ENCODE measurements around the gene BRD3OS.
A peak's percentile ranks its signal among the peaks of the same experiment; 100 is the strongest.
"Not testable (repeated sequence)": the region's sequence is repeated elsewhere in the genome, so short reads cannot be mapped to it uniquely, and the experiment has no call there.

The BRD3OS gene

DNA sequence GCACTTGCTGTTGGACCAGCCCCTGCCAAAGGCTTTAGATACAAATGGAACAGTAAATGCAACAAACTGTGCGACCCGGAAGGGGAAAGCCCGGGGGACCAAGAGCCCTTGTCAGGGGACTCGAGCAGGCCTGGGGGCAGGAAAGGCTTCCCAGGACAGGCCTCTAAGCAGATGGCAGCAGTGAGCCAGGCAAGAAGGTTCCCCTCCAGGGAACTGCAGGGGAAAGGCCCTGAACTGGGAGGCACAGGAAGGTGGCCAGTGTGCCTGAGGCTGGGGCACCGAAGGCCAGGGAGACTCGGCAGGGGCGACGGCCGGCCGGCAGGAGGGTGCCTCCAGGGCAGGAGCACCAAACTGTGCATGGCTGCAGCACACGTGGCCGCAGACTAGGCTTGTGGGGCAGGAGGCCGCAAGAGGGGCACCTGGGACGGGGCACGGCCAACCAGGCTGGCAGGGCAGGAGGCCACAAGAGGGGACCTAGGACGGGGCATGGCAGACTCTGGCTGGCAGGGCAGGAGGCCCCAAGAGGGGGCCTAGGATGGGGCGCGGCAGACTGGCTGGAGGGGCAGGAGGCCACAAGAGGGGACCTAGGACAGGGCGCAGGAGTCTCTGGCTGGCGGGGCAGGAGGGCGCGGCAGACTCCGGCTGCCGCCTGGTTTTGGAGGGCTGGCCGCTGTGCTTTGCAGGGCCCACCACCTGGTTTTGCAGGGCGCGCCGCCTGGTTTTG lies 43.2 kb upstream of the BRD3OS start:
- no peak for DNase-seq (ENCODE audit: low spot score)
- H3K4me3 Mint-ChIP-seq = no peak overlapping the region
- no peaks in the 10 kb centered on the region for H3K27me3 Mint-ChIP-seq (ENCODE audit: low read depth)
- H3K4me1 Mint-ChIP-seq (ENCODE audit: low read depth) = no peaks in the 10 kb centered on the region
- H3K9me3 Mint-ChIP-seq = no peaks in the 10 kb centered on the region
- H3K27ac Mint-ChIP-seq = no peak overlapping the region
- no peaks in the 10 kb centered on the region for H3K36me3 Mint-ChIP-seq (ENCODE audit: low read depth)

GRCh38 chr9:133982971-133983720 lies 42.1 kb upstream of the BRD3OS start:
- H3K27me3 Mint-ChIP-seq (ENCODE audit: low read depth) = no peaks in the 10 kb centered on the region
- DNase-seq (ENCODE audit: low spot score) = no peak
- H3K36me3 Mint-ChIP-seq (ENCODE audit: low read depth) = no peaks in the 10 kb centered on the region
- H3K4me3 Mint-ChIP-seq = no peak overlapping the region
- H3K4me1 Mint-ChIP-seq (ENCODE audit: low read depth) = no peaks in the 10 kb centered on the region
- no peak overlapping the region for H3K27ac Mint-ChIP-seq
- H3K9me3 Mint-ChIP-seq = no peaks in the 10 kb centered on the region

GRCh38 chr9:133986061-133986460 lies 39.2 kb upstream of the BRD3OS start:
- Mint-ChIP-seq H3K4me3 (no peak overlapping the region), H3K4me1 (ENCODE audit: low read depth) (peaks cover 1% of the 10 kb centered on the region), H3K36me3 (ENCODE audit: low read depth) (no peaks in the 10 kb centered on the region), H3K9me3 (no peaks in the 10 kb centered on the region), H3K27me3 (ENCODE audit: low read depth) (peaks cover 18% of the 10 kb centered on the region), H3K27ac (no peak overlapping the region)
- no peak for DNase-seq (ENCODE audit: low spot score)

GRCh38 chr9:133986774-133987445 lies 38.4 kb upstream of the BRD3OS start:
- Mint-ChIP-seq H3K36me3 (ENCODE audit: low read depth) (no peaks in the 10 kb centered on the region), H3K27me3 (ENCODE audit: low read depth) (peaks cover 19% of the 10 kb centered on the region), H3K27ac (no peak overlapping the region), H3K9me3 (no peaks in the 10 kb centered on the region), H3K4me3 (no peak overlapping the region), H3K4me1 (ENCODE audit: low read depth) (peaks cover 1% of the 10 kb centered on the region)
- DNase-seq (ENCODE audit: low spot score) = no peak

DNA sequence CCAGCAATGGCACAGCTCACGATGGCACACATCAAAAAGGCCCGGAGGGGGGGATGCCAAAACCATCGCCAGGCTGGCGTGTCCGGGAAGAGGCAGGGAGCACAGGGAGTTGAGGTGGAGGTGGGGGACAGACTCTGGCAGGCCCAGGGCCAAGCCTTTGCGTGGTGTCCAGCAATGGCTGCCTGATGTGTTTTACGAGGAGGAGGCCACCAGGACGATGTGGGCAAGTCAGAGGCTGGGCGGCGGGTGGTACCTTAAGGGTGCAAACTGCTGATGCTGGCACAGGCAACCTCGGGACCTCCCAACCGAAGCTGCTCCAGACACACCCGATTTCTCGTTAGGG lies 37.9 kb upstream of the BRD3OS start:
- H3K9me3 Mint-ChIP-seq = no peaks in the 10 kb centered on the region
- H3K27me3 Mint-ChIP-seq (ENCODE audit: low read depth) = peaks cover 19% of the 10 kb centered on the region
- no peak for DNase-seq (ENCODE audit: low spot score)
- no peak overlapping the region for H3K4me3 Mint-ChIP-seq
- H3K27ac Mint-ChIP-seq = no peak overlapping the region
- H3K36me3 Mint-ChIP-seq (ENCODE audit: low read depth) = no peaks in the 10 kb centered on the region
- peaks cover 1% of the 10 kb centered on the region for H3K4me1 Mint-ChIP-seq (ENCODE audit: low read depth)

GRCh38 chr9:133987946-133988665 lies 37.2 kb upstream of the BRD3OS start:
- no peak for DNase-seq (ENCODE audit: low spot score)
- no peak overlapping the region for H3K27ac Mint-ChIP-seq
- H3K4me1 Mint-ChIP-seq (ENCODE audit: low read depth) = peaks cover 1% of the 10 kb centered on the region
- no peaks in the 10 kb centered on the region for H3K36me3 Mint-ChIP-seq (ENCODE audit: low read depth)
- H3K4me3 Mint-ChIP-seq = no peak overlapping the region
- peaks cover 19% of the 10 kb centered on the region for H3K27me3 Mint-ChIP-seq (ENCODE audit: low read depth)
- no peaks in the 10 kb centered on the region for H3K9me3 Mint-ChIP-seq

DNA sequence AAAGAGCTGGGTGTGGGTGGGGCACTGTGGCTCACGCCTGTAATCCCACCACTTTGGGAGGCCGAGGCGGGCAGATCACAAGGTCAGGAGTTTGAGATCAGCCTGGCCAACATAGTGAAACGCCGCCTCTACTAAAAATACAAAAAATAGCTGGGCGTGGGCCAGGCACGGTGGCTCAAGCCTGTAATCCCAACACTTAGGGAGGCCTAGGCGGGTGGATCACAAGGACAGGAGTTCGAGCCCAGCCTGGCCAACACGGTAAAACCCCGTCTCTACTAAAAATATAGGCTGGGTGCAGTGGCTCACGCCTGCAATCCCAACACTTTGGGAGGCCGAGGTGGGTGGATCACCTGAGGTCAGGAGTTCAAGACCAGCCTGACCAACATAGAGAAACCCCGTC lies 36.5 kb upstream of the BRD3OS start:
- not testable (repeated sequence) for H3K36me3 Mint-ChIP-seq (ENCODE audit: low read depth); H3K27ac Mint-ChIP-seq; H3K4me1 Mint-ChIP-seq (ENCODE audit: low read depth); H3K4me3 Mint-ChIP-seq; DNase-seq (ENCODE audit: low spot score); H3K9me3 Mint-ChIP-seq
- H3K27me3 Mint-ChIP-seq (ENCODE audit: low read depth) = peaks cover 19% of the 10 kb centered on the region

GRCh38 chr9:133989625-133990365 lies 35.5 kb upstream of the BRD3OS start:
- Mint-ChIP-seq H3K9me3 (no peaks in the 10 kb centered on the region), H3K36me3 (ENCODE audit: low read depth) (no peaks in the 10 kb centered on the region), H3K27me3 (ENCODE audit: low read depth) (peaks cover 19% of the 10 kb centered on the region), H3K4me3 (peak overlapping the region; percentile 18), H3K27ac (no peak overlapping the region), H3K4me1 (ENCODE audit: low read depth) (peaks cover 1% of the 10 kb centered on the region)
- no peak for DNase-seq (ENCODE audit: low spot score)

DNA sequence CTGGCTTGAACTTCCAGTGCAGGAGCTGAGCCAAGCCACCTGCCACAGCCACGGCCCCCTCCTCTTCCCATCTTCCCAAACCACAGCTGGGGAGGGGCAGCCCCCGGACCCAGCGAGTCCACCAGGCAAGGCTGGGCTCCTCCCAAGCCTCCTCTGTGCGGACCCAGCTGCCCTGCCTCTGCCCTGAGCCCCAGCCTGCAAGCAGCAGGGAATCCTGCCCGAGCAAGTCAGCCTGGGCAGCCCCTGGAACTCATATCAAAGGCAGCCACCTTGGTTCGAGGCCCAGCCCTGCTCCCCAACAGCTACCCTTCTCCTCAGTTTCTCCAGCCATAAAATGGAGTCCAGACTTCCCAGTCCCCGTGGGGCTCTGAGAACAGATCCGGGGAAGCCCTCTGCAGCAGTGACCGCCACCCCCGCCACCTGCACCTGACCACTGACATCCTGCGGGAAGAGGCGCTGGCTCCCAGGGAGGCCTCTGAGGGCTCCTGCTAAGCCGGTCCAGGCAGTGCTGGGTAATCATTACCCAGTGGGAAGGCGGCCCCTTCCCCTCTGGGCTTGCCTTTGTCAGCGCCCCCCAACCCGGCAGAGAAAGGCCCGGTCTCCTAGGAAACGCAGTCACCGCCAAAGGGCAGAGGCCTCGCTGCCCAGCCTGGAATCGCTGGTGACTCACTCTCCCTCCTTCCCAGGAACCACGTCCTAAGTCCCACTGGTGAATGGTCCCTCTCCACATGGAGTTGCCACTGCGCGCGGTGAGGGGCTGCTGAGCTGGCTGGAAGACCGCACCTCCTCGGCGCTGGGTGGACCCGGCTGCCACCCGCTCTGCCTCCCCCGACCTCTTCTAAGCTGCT lies 34.7 kb upstream of the BRD3OS start:
- no peaks in the 10 kb centered on the region for H3K9me3 Mint-ChIP-seq
- H3K4me1 Mint-ChIP-seq (ENCODE audit: low read depth) = peaks cover 1% of the 10 kb centered on the region
- H3K4me3 Mint-ChIP-seq = peak overlapping the region; percentile 50
- H3K27me3 Mint-ChIP-seq (ENCODE audit: low read depth) = peaks cover 19% of the 10 kb centered on the region
- DNase-seq (ENCODE audit: low spot score) = no peak
- H3K27ac Mint-ChIP-seq = no peak overlapping the region
- no peaks in the 10 kb centered on the region for H3K36me3 Mint-ChIP-seq (ENCODE audit: low read depth)

DNA sequence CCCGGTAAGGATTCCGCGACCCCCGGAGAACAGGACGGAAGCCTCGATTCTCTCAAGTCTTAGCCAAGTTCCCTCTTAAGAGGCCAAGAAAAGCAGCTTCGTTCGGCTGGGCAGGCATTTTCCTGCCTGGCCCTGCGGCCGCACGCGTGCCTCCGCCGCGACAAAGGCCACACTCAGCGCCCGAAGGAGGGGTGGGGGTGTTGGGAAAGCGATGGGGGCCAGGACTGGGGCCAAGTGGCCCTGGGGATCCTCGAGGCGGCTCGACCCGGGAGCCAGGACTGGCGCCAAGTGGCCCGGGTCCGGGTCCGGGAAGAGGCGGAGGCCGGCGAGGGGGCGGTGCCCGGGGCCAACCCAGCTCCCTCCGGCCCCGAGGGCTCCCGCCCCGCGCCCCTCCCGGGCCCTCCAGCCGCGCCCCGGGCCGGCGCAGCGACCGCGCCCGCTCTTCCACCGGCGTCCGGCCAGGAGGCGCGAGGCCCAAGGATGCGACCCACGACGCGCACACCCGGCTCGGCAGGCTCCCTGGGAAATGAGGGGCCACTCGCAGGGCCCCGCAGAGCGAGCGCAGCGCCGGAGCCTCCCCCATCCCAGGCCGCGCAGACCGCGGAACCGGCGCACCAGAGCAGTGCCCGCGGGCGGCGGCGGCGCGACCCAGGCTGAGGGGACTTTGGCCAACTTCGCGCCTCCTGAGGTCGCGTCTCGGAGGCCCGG lies 33.9 kb upstream of the BRD3OS start:
- H3K9me3 Mint-ChIP-seq = no peaks in the 10 kb centered on the region
- no peak for DNase-seq (ENCODE audit: low spot score)
- H3K4me1 Mint-ChIP-seq (ENCODE audit: low read depth) = peaks cover 1% of the 10 kb centered on the region
- peaks cover 19% of the 10 kb centered on the region for H3K27me3 Mint-ChIP-seq (ENCODE audit: low read depth)
- no peak overlapping the region for H3K27ac Mint-ChIP-seq
- peak overlapping the region; percentile 50 for H3K4me3 Mint-ChIP-seq
- no peaks in the 10 kb centered on the region for H3K36me3 Mint-ChIP-seq (ENCODE audit: low read depth)

DNA sequence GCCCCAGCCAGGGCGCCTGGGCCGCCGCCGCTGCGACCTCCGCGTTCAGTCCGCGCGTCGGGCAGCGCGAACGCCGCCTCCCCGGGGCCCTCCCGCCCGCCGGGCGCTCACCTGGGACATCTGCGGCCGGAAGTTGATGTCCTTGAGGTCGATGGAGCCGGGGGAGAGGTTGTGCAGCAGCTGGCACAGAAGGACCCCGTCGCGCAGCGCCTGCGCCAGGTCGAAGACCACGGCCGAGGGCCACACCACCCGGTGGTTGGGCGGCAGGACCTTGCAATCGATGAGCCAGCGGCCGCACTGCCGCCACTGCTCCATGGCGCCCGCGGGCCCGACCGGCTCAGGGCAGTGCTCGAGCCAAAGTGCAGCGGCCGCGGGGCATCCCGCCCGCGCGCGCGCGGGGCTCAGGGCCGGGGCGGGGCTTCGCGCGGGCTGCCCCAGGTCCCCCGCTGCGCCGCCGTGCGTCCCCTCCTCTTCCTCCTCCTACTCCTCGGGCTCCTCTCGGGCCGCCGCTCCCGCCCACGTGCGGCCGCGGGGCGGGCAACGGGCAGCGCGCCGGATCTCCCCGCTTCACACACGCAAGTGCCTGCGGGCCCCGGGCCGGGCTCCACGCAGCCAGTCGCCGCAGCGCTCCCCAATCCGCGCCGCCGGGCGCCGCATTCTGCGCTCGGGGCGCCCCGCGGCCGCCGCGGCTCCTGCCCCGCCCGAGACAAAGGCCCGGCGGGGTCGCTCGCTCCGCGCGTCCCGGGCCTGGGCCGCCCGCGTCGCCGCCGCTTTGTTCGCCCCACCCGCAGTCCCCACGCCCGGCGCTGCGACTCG lies 33.1 kb upstream of the BRD3OS start, which contains the start of gene VAV2:
TSS of gene VAV2 (minus strand) at position 361 of the 816 bp plus-strand sequence. CDS start at position 315, 46 bp downstream.
- H3K27me3 Mint-ChIP-seq (ENCODE audit: low read depth) = peaks cover 19% of the 10 kb centered on the region
- peaks cover 1% of the 10 kb centered on the region for H3K4me1 Mint-ChIP-seq (ENCODE audit: low read depth)
- peak; percentile 67 for DNase-seq (ENCODE audit: low spot score)
- H3K36me3 Mint-ChIP-seq (ENCODE audit: low read depth) = no peaks in the 10 kb centered on the region
- peak within 1 kb of the TSS; percentile 68 for H3K4me3 Mint-ChIP-seq
- no peaks in the 10 kb centered on the region for H3K9me3 Mint-ChIP-seq
- H3K27ac Mint-ChIP-seq = no peak within 1 kb of the TSS
